ENCODE data around the gene ANO10. TPM values are rescaled to one million over a fixed set of nuclear protein-coding genes. Genes with fewer than 3 reads are reported as not detected.
"Not testable (repeated sequence)": the region's sequence is repeated elsewhere in the genome, so short reads cannot be mapped to it uniquely, and the experiment has no call there.

The ANO10 gene
- total RNA-seq, 2 donors from 2014 or later: 6.8 to 7.9 TPM

- no peak overlapping the region for H3K27ac Mint-ChIP-seq
- H3K36me3 Mint-ChIP-seq: no peaks in the 10 kb centered on the region
- H3K9me3 Mint-ChIP-seq: no peaks in the 10 kb centered on the region
- ATAC-seq (no peak), DNase-seq (ENCODE audit: low spot score in 2 of 2) (no peak)
Observed at GRCh38 chr3:43549626-43550290, 72.1 kb downstream of the ANO10 start.

- peak; percentile 38 to 39 for ATAC-seq
- not testable (repeated sequence) for H3K27ac Mint-ChIP-seq; H3K9me3 Mint-ChIP-seq; H3K36me3 Mint-ChIP-seq; DNase-seq (ENCODE audit: low spot score in 2 of 2)
Observed at GRCh38 chr3:43544277-43544676, 77.5 kb downstream of the ANO10 start.

GRCh38 chr3:43542328-43543043 is 79.3 kb downstream of the ANO10 start:
- DNase-seq (ENCODE audit: low spot score in 2 of 2): no peak
- Mint-ChIP-seq H3K9me3 (no peaks in the 10 kb centered on the region), H3K36me3 (no peaks in the 10 kb centered on the region), H3K27ac (no peak overlapping the region)
- peak in 1 of 2 donors; percentile 28 for ATAC-seq

- no peaks in the 10 kb centered on the region for H3K36me3 Mint-ChIP-seq
- DNase-seq (ENCODE audit: low spot score in 2 of 2): no peak
- no peaks in the 10 kb centered on the region for H3K9me3 Mint-ChIP-seq
- no peak for ATAC-seq
- H3K27ac Mint-ChIP-seq: no peak overlapping the region
Observed at GRCh38 chr3:43540624-43541023, 81.2 kb downstream of the ANO10 start.

- no peak for DNase-seq (ENCODE audit: low spot score in 2 of 2)
- Mint-ChIP-seq H3K36me3 (no peaks in the 10 kb centered on the region), H3K27ac (no peak overlapping the region), H3K9me3 (no peaks in the 10 kb centered on the region)
- no peak for ATAC-seq
Observed at GRCh38 chr3:43539321-43539720, 82.5 kb downstream of the ANO10 start.

GRCh38 chr3:43537225-43537624 is 84.6 kb downstream of the ANO10 start:
- Mint-ChIP-seq H3K27ac (no peak overlapping the region), H3K9me3 (no peaks in the 10 kb centered on the region), H3K36me3 (no peaks in the 10 kb centered on the region)
- ATAC-seq (no peak), DNase-seq (ENCODE audit: low spot score in 2 of 2) (no peak)

- DNase-seq (ENCODE audit: low spot score in 2 of 2): no peak
- no peak for ATAC-seq
- H3K27ac Mint-ChIP-seq: no peak overlapping the region
- H3K9me3 Mint-ChIP-seq: no peaks in the 10 kb centered on the region
- H3K36me3 Mint-ChIP-seq: no peaks in the 10 kb centered on the region
Observed at GRCh38 chr3:43534675-43535074, 87.1 kb downstream of the ANO10 start.

GRCh38 chr3:43533009-43533408 is 88.8 kb downstream of the ANO10 start:
- H3K9me3 Mint-ChIP-seq: peaks cover 4 to 5% of the 10 kb centered on the region in 2 donors
- H3K27ac Mint-ChIP-seq: no peak overlapping the region
- H3K36me3 Mint-ChIP-seq: peaks cover 6% of the 10 kb centered on the region in 2 donors
- no peak for ATAC-seq
- no peak for DNase-seq (ENCODE audit: low spot score in 2 of 2)

GRCh38 chr3:43531835-43532234 is 90.0 kb downstream of the ANO10 start:
- Mint-ChIP-seq H3K27ac (no peak overlapping the region), H3K9me3 (peaks cover 9 to 11% of the 10 kb centered on the region in 2 donors), H3K36me3 (peaks cover 11 to 13% of the 10 kb centered on the region in 2 donors)
- DNase-seq (ENCODE audit: low spot score in 2 of 2) (no peak), ATAC-seq (peak; percentile 72 to 79)

- DNase-seq (ENCODE audit: low spot score in 2 of 2) (no peak), ATAC-seq (no peak)
- peaks cover 9 to 11% of the 10 kb centered on the region in 2 donors for H3K9me3 Mint-ChIP-seq
- no peak overlapping the region for H3K27ac Mint-ChIP-seq
- H3K36me3 Mint-ChIP-seq: peaks cover 11 to 13% of the 10 kb centered on the region in 2 donors
Observed at GRCh38 chr3:43528498-43529099, 93.2 kb downstream of the ANO10 start.

GRCh38 chr3:43526956-43527355 is 94.9 kb downstream of the ANO10 start:
- peaks cover 9 to 11% of the 10 kb centered on the region in 2 donors for H3K9me3 Mint-ChIP-seq
- H3K27ac Mint-ChIP-seq: no peak overlapping the region
- H3K36me3 Mint-ChIP-seq: peaks cover 11 to 13% of the 10 kb centered on the region in 2 donors
- ATAC-seq: no peak
- DNase-seq (ENCODE audit: low spot score in 2 of 2): no peak

GRCh38 chr3:43525941-43526607 is 95.7 kb downstream of the ANO10 start:
- no peak for ATAC-seq
- DNase-seq (ENCODE audit: low spot score in 2 of 2): no peak
- Mint-ChIP-seq H3K27ac (no peak overlapping the region), H3K9me3 (peaks cover 9 to 11% of the 10 kb centered on the region in 2 donors), H3K36me3 (peaks cover 13 to 15% of the 10 kb centered on the region in 2 donors)

GRCh38 chr3:43525386-43525785 is 96.4 kb downstream of the ANO10 start:
- Mint-ChIP-seq H3K9me3 (peaks cover 9 to 11% of the 10 kb centered on the region in 2 donors), H3K27ac (no peak overlapping the region), H3K36me3 (peaks cover 13 to 15% of the 10 kb centered on the region in 2 donors)
- no peak for DNase-seq (ENCODE audit: low spot score in 2 of 2)
- no peak for ATAC-seq

- Mint-ChIP-seq H3K27ac (no peak overlapping the region), H3K9me3 (peaks cover 24 to 27% of the 10 kb centered on the region in 2 donors), H3K36me3 (peaks cover 28 to 31% of the 10 kb centered on the region in 2 donors)
- peak; percentile 90 to 95 for ATAC-seq
- DNase-seq (ENCODE audit: low spot score in 2 of 2): peak in 1 of 2 donors; percentile 38
Observed at GRCh38 chr3:43523454-43524053, 98.3 kb downstream of the ANO10 start.

- DNase-seq (ENCODE audit: low spot score in 2 of 2) (no peak), ATAC-seq (peak; percentile 11 to 12)
- H3K36me3 Mint-ChIP-seq: peaks cover 28 to 32% of the 10 kb centered on the region in 2 donors
- no peak overlapping the region for H3K27ac Mint-ChIP-seq
- peaks cover 24 to 26% of the 10 kb centered on the region in 2 donors for H3K9me3 Mint-ChIP-seq
Observed at GRCh38 chr3:43522727-43523362, 99.0 kb downstream of the ANO10 start.

GRCh38 chr3:43521941-43522340 is 99.9 kb downstream of the ANO10 start:
- Mint-ChIP-seq H3K9me3 (peaks cover 18 to 22% of the 10 kb centered on the region in 2 donors), H3K27ac (no peak overlapping the region), H3K36me3 (peaks cover 27 to 29% of the 10 kb centered on the region in 2 donors)
- no peak for DNase-seq (ENCODE audit: low spot score in 2 of 2)
- ATAC-seq: no peak

Measured in activated naive CD4-positive, alpha-beta T cell treated with anti-CD3 and anti-CD28 coated beads, Interleukin-2, amount 50 U/mL, for 72 hours (primary cell).